ENCODE data around the gene CEP290. TPM values are rescaled to one million over a fixed set of nuclear protein-coding genes. Genes with fewer than 3 reads are reported as not detected.

The CEP290 gene
- total RNA-seq, 2 experiments from 2014 or later: 11.5 to 12.0 TPM

GRCh38 chr12:88015825-88016224, 126.1 kb downstream of the CEP290 start:
- DNase-seq: no peak
- Mint-ChIP-seq H3K27ac (no peak overlapping the region), H3K4me3 (no peak overlapping the region), H3K4me1 (no peaks in the 10 kb centered on the region), H3K36me3 (ENCODE audit: low read depth) (no peaks in the 10 kb centered on the region), H3K9me3 (peaks cover 9% of the 10 kb centered on the region), H3K27me3 (peaks cover 4% of the 10 kb centered on the region)
- ChIA-PET CTCF (no interaction called here), POLR2A (no interaction called here)

GRCh38 chr12:88011755-88012154, 130.1 kb downstream of the CEP290 start:
- no peak for DNase-seq
- peaks cover 6% of the 10 kb centered on the region for H3K27me3 Mint-ChIP-seq
- H3K4me1 Mint-ChIP-seq: no peaks in the 10 kb centered on the region
- POLR2A ChIA-PET: no interaction called here
- no peak overlapping the region for H3K27ac Mint-ChIP-seq
- H3K36me3 Mint-ChIP-seq (ENCODE audit: low read depth): no peaks in the 10 kb centered on the region
- H3K4me3 Mint-ChIP-seq: no peak overlapping the region
- CTCF ChIA-PET: no interaction called here
- H3K9me3 Mint-ChIP-seq: no peaks in the 10 kb centered on the region

DNA sequence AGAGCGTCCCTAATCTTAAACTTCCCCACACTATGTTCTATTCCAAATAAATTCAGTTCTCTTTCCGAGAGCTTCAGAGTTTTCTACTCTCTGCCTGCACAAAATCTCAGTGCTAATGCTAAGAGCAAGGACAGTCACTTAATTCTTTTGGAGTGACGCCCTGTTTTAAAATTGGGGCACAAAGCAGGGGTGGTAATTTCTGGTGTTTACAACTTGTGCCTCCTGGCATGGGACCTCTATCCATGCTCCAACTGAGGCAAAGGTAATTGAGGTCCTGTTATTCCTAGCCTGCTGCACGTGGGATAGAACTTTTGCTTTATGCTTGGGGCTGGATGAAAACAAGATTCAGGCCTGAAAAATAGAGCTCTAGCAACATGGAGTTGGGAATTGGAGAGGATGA, 135.5 kb downstream of the CEP290 start:
- ChIA-PET CTCF (interaction anchor here (1.1 kb wide), 1 partner anchor 13 kb away, joined by 3 read pairs; no protein-coding TSS in a partner anchor), POLR2A (no interaction called here)
- Mint-ChIP-seq H3K4me1 (no peaks in the 10 kb centered on the region), H3K27ac (no peak overlapping the region), H3K27me3 (peaks cover 1% of the 10 kb centered on the region), H3K36me3 (ENCODE audit: low read depth) (no peaks in the 10 kb centered on the region), H3K4me3 (no peak overlapping the region), H3K9me3 (no peaks in the 10 kb centered on the region)
- no peak for DNase-seq

- DNase-seq: no peak
- CTCF ChIA-PET: interaction anchor here (0.7 kb wide), 1 partner anchor 1294 kb away, joined by 3 read pairs; no protein-coding TSS in a partner anchor
- H3K4me3 Mint-ChIP-seq: no peak overlapping the region
- no peaks in the 10 kb centered on the region for H3K9me3 Mint-ChIP-seq
- H3K27ac Mint-ChIP-seq: no peak overlapping the region
- no peaks in the 10 kb centered on the region for H3K36me3 Mint-ChIP-seq (ENCODE audit: low read depth)
- H3K4me1 Mint-ChIP-seq: no peaks in the 10 kb centered on the region
- POLR2A ChIA-PET: no interaction called here
- H3K27me3 Mint-ChIP-seq: no peaks in the 10 kb centered on the region
These were observed 140.6 kb downstream of the CEP290 start for GRCh38 chr12:88001327-88001726.

Other genes with a start within 250 kb of the CEP290 start
- not detected for gene C12orf50, start 112.7 kb downstream of the CEP290 start, total RNA-seq
- gene TMTC3, start 219 bp upstream of the CEP290 start, total RNA-seq: 1 to 10 TPM; 5.9 to 6.7 TPM

All from activated CD4-positive, alpha-beta memory T cell treated with anti-CD3 and anti-CD28 coated beads, Interleukin-2, amount 10 ng/mL, durations not matched to agents 7 days and 5 days (primary cell).